Right lobe of liver (tissue), 4 donors: ENCODE results near the gene MRPS34.

ENCODE experiments used
- CTCF ChIP-seq, 4 donors: fragments of 200-600 bp in 3 of 4; fragments of 450-650 bp in 1 of 4; IDR thresholded peaks; one replicate each; pipeline versions ENCODE4 v1.5.1 to v1.8.0; 2016 to 2022; ENCODE audit warnings: antibody characterized with exemption in 4 of 4, mild to moderate bottlenecking in 2 of 4
- POLR2A ChIP-seq: fragments of 450-650 bp; IDR thresholded peaks from one replicate; pipeline ENCODE4 v1.6.1; 2017; ENCODE audit warnings: antibody characterized with exemption, mild to moderate bottlenecking
- donor health status: DM: no; HTN: no; CAD: no.
- donor health status: DM: no; HTN: no; CAD: no.
- donor health status: DM: no; HTN: yes; CAD: no.

DNA sequence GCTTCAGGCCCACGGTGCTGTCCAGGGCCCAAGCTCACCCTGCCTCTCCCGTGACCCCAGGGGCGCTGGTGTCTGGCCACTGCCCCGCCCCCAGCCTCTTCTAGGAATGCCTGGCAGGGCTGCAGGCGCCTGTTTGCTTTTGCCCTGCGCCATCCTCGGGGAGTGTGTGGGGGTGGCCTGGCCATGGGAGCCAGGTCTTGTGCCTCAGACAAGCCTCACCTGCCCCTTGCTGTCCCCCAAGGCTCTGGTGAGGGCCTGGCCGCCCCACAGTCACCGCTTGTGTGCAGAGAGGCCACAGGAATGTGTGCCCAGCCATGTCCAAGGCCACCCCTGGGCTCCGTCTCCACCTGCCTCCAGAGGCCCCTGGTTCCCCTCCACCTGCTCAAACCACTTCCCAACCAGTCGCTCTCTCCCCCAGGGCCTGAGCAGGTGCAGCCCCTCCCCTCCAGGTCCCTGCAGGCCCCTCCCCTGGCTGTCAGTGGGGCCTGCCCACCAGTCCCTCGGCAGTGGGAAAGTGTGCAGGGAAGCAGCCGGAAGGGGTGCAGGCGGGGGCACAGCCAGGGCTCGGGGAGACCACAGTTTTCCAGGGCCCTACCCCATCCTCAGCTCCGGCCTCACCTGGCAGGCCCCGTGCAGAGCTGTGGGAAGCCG is 21.4 kb upstream of the MRPS34 start:
- TF ChIP-seq POLR2A (no peak), CTCF (IDR thresholded peaks at IDR 0.05) (no peak)
